ENCODE data around the gene PICALM.

GRCh38 chr11:85953491-85954143, 115.3 kb downstream of the PICALM start:
- TF ChIP-seq POLR2A (IDR thresholded peaks at IDR 0.05), result no peak
- TF ChIP-seq CTCF (IDR thresholded peaks at IDR 0.05), result no peak
